K562 (cell line): ENCODE data around the gene FEN1.

Experiments used
- ATF6 ChIP-seq: sonication (generic); formaldehyde crosslinking; IDR thresholded peaks from 2 replicates; pipeline ENCODE4 v1.4.0; 2020; ENCODE audit warnings: mild to moderate bottlenecking, missing genetic modification reagents
- CREB1 ChIP-seq, 2 experiments: sonication (generic) in 1 of 2; formaldehyde crosslinking in 1 of 2; IDR thresholded peaks; 2 replicates each; pipeline versions ENCODE4 v1.6.1 to v1.8.0; 2012 to 2022; ENCODE audit warnings: inconsistent platforms in 1 of 2, mild to moderate bottlenecking in 1 of 2, missing genetic modification reagents in 1 of 2, moderate library complexity in 1 of 2
- EGR1 ChIP-seq: fragments of 450-650 bp; conservative IDR thresholded peaks from 2 replicates; pipeline ENCODE4 v1.6.1; 2017; ENCODE audit warnings: mild to moderate bottlenecking
- SREBF2 ChIP-seq: sonication (generic); formaldehyde crosslinking; IDR thresholded peaks from 2 replicates; pipeline ENCODE4 v1.4.0; 2020; ENCODE audit warnings: mild to moderate bottlenecking, missing genetic modification reagents
- ZBTB1 ChIP-seq: sonication (generic); formaldehyde crosslinking; IDR thresholded peaks from 2 replicates; pipeline ENCODE4 v1.8.1; 2023; ENCODE audit warnings: missing genetic modification reagents, low read depth, mild to moderate bottlenecking, borderline replicate concordance
- ZNF699 ChIP-seq: fragments of 250-450 bp; sonication (Bioruptor Pico); IDR thresholded peaks from 2 replicates; pipeline ENCODE4 v1.8.0; 2021; ENCODE audit warnings: mild to moderate bottlenecking, moderate library complexity; ENCODE audit not compliant: insufficient replicate concordance
- TF ChIP-seq, protein P1 (sequence below), 3 experiments: IDR thresholded peaks in 2 of 3; conservative IDR thresholded peaks in 1 of 3; 2 replicates each; pipeline ENCODE4 v1.5.1; 2011 to 2012; ENCODE audit warnings: low read length in 3 of 3, mild to moderate bottlenecking in 3 of 3, control low read depth in 2 of 3, improper control_type of control experiment in 1 of 3, inconsistent platforms in 1 of 3, low read depth in 1 of 3, mixed read lengths in 1 of 3, moderate library complexity in 1 of 3; ENCODE audit not compliant: insufficient read depth in 2 of 3

- TF ChIP-seq EGR1 (no peak), SREBF2 (CRISPR knock-in tag) (no peak), CREB1 (IDR thresholded peaks at IDR 0.05) (no peak), CREB1 (CRISPR knock-in tag; IDR thresholded peaks at IDR 0.05) (no peak), ATF6 (no peak), ZNF699 (CRISPR knock-in tag) (no peak), ZBTB1 (no peak)
- TF ChIP-seq, protein P1, sequence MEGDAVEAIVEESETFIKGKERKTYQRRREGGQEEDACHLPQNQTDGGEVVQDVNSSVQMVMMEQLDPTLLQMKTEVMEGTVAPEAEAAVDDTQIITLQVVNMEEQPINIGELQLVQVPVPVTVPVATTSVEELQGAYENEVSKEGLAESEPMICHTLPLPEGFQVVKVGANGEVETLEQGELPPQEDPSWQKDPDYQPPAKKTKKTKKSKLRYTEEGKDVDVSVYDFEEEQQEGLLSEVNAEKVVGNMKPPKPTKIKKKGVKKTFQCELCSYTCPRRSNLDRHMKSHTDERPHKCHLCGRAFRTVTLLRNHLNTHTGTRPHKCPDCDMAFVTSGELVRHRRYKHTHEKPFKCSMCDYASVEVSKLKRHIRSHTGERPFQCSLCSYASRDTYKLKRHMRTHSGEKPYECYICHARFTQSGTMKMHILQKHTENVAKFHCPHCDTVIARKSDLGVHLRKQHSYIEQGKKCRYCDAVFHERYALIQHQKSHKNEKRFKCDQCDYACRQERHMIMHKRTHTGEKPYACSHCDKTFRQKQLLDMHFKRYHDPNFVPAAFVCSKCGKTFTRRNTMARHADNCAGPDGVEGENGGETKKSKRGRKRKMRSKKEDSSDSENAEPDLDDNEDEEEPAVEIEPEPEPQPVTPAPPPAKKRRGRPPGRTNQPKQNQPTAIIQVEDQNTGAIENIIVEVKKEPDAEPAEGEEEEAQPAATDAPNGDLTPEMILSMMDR (IDR thresholded peaks at IDR 0.05 in 2 of 3, conservative IDR thresholded peaks at IDR 0.05 in 1 of 3; ENCODE audit: insufficient read depth in 2 of 3, low read depth in 1 of 3, low read length in 3 of 3): no peak
Observed at GRCh38 chr11:61812736-61813411, 20.2 kb downstream of the FEN1 start.
